ENCODE measurements around the gene SESN1. TPM values are rescaled to one million over a fixed set of nuclear protein-coding genes. Genes with fewer than 3 reads are reported as not detected.

The SESN1 gene
- total RNA-seq, 1 experiment from 2014 or later: 17.5 TPM

DNA sequence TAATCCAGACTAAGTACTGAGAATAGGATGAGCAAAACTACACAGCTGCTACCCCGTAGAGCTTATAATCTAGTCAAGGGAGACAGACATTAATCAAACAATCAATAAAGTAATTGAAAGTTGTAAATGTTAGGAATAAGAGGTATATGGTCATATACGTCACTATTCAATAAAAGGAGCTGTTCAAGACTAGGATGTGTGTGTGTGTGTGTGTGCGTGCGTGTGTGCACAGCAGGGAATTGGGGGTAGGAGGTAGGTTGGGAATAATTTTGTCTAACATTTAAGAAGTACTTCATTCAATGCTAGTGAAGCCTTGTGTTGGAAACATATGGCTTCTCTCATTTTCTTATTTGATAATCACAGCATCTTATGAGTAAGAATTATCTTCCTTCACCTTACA, 41.8 kb downstream of the SESN1 start:
- no peak overlapping the region for H3K4ac ChIP-seq (ENCODE audit: low read depth, low read length)
- no peaks in the 10 kb centered on the region for H3K9me3 ChIP-seq (ENCODE audit: control insufficient read depth, low read depth, low read length)
- H3K18ac ChIP-seq (ENCODE audit: insufficient read length, low read depth, low read length): no peak overlapping the region
- H3K4me2 ChIP-seq (ENCODE audit: insufficient read depth, insufficient read length, low read length): no peak overlapping the region
- H3K79me2 ChIP-seq (ENCODE audit: insufficient read depth, low read length): no peaks in the 10 kb centered on the region
- Mint-ChIP-seq H3K4me1 (peaks cover 18 to 26% of the 10 kb centered on the region in 2 experiments), H3K36me3 (ENCODE audit: insufficient read depth in 1 of 3, low read depth in 3 of 3) (peaks cover 1 to 12% (median 8%) of the 10 kb centered on the region in 3 experiments; a peak in 5 of 7 replicates), H3K4me3 (no peak overlapping the region), H3K27me3 (ENCODE audit: low read depth) (no peaks in the 10 kb centered on the region), H3K27ac (no peak overlapping the region; a peak in 1 of 7 replicates), H3K9me3 (peaks cover 10 to 11% of the 10 kb centered on the region in 2 experiments)
- WGBS (ENCODE audit: extremely low coverage, insufficient read length, low lambda C conversion rate): no CpG with 5 or more reads among the region's 4 CpGs
- no peak overlapping the region for H3T11ph ChIP-seq (ENCODE audit: low read length)
- H2BK15ac ChIP-seq (ENCODE audit: low read depth, low read length): no peak overlapping the region
- no peaks in the 10 kb centered on the region for H3K27me3 ChIP-seq (ENCODE audit: insufficient read depth, low read length)
- TF ChIP-seq, protein P1, sequence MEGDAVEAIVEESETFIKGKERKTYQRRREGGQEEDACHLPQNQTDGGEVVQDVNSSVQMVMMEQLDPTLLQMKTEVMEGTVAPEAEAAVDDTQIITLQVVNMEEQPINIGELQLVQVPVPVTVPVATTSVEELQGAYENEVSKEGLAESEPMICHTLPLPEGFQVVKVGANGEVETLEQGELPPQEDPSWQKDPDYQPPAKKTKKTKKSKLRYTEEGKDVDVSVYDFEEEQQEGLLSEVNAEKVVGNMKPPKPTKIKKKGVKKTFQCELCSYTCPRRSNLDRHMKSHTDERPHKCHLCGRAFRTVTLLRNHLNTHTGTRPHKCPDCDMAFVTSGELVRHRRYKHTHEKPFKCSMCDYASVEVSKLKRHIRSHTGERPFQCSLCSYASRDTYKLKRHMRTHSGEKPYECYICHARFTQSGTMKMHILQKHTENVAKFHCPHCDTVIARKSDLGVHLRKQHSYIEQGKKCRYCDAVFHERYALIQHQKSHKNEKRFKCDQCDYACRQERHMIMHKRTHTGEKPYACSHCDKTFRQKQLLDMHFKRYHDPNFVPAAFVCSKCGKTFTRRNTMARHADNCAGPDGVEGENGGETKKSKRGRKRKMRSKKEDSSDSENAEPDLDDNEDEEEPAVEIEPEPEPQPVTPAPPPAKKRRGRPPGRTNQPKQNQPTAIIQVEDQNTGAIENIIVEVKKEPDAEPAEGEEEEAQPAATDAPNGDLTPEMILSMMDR (conservative IDR thresholded peaks at IDR 0.05): no peak
- H3K9ac ChIP-seq (ENCODE audit: extremely low read depth, insufficient read length, low read length): no peak overlapping the region
- H3K14ac ChIP-seq (ENCODE audit: insufficient read depth, low read length): no peak overlapping the region
- H2BK5ac ChIP-seq (ENCODE audit: insufficient read length, low read length): no peak overlapping the region
- no peak overlapping the region for H2BK12ac ChIP-seq (ENCODE audit: insufficient read length, low read depth, low read length)
- no peak overlapping the region for H2BK20ac ChIP-seq (ENCODE audit: low read depth, low read length, poor library complexity, severe bottlenecking)
- H3K27ac ChIP-seq (ENCODE audit: insufficient read length, low read depth, low read length): no peak overlapping the region
- H3K23me2 ChIP-seq (ENCODE audit: insufficient read length, low read depth, low read length, poor library complexity, severe bottlenecking): no peaks in the 10 kb centered on the region
- no peak overlapping the region for H4K91ac ChIP-seq (ENCODE audit: insufficient read length, low read depth, low read length)
- no peak overlapping the region for H3K23ac ChIP-seq (ENCODE audit: insufficient read length, low read depth, low read length)
- no peaks in the 10 kb centered on the region for H4K20me1 ChIP-seq (ENCODE audit: control insufficient read depth, insufficient read depth, insufficient read length)
- no peak overlapping the region for H2BK120ac ChIP-seq (ENCODE audit: low read depth, low read length, poor library complexity, severe bottlenecking)
- H3K56ac ChIP-seq (ENCODE audit: insufficient read length, low read depth, low read length): no peak overlapping the region
- H3K4me1 ChIP-seq (ENCODE audit: insufficient read depth, low read length): no peaks in the 10 kb centered on the region; the same call in 1 of the 2 replicates
- H2AFZ ChIP-seq (ENCODE audit: low read length): no peak overlapping the region
- no peak for DNase-seq
- H4K8ac ChIP-seq (replicated peaks; ENCODE audit: insufficient read length, low read depth, low read length): no peak overlapping the region
- no peaks in the 10 kb centered on the region for H3K79me1 ChIP-seq (ENCODE audit: insufficient read depth, low read depth, low read length, poor library complexity, severe bottlenecking)
- no peak overlapping the region for H4K5ac ChIP-seq (ENCODE audit: insufficient read length, low read depth, low read length)
- no peak overlapping the region for H2AK5ac ChIP-seq (ENCODE audit: insufficient read length, low read length)

Data from H9 (cell line).